Lower lobe of right lung (tissue), 2 donors: Measurements from ENCODE around the gene SLC25A47. TPM values are rescaled to one million over a fixed set of nuclear protein-coding genes. Genes with fewer than 3 reads are reported as not detected.

ENCODE experiments used
- ATAC-seq, 2 donors: fragments of 200-7000 bp; cut with Tn5 transposase; one replicate each; pipeline ENCODE4 v1.9.1; 2020 to 2022; ENCODE audit warnings: mild to moderate bottlenecking in 2 of 2, moderate library complexity in 2 of 2
- DNase-seq: peaks from one replicate; pipeline ENCODE4 v3.0.0-alpha.2; 2020
- H3K27ac ChIP-seq: fragments of 200-600 bp; one replicate; pipeline ENCODE4 v1.8.0; 2022
- H3K27me3 ChIP-seq: fragments of 200-600 bp; one replicate; pipeline ENCODE4 v1.8.0; 2022; ENCODE audit warnings: low read depth
- H3K36me3 ChIP-seq: fragments of 200-600 bp; one replicate; pipeline ENCODE4 v1.8.0; 2022; ENCODE audit warnings: mild to moderate bottlenecking
- H3K4me1 ChIP-seq: fragments of 200-600 bp; one replicate; pipeline ENCODE4 v1.8.0; 2022
- H3K4me3 ChIP-seq: fragments of 200-600 bp; one replicate; pipeline ENCODE4 v1.8.0; 2022; ENCODE audit warnings: mild to moderate bottlenecking
- H3K9me3 ChIP-seq: fragments of 200-600 bp; one replicate; pipeline ENCODE4 v1.8.0; 2022
- CTCF ChIP-seq: fragments of 200-600 bp; IDR thresholded peaks from one replicate; pipeline ENCODE4 v1.8.0; 2022; ENCODE audit warnings: antibody characterized with exemption, mild to moderate bottlenecking
- intact Hi-C: fragments of 100-400 bp; cut with DNase I; formaldehyde crosslinking; loops from one replicate; pipeline ENCODE4 v1.11.0; 2022
- total RNA-seq: library from RNA; stranded (reverse); fragmentation: NEBNext Ultra II Directional; extraction: Animal tissue kit (Norgen Biotek cat#: 25700); gene quantifications from one replicate; pipeline ENCODE4 v1.2.1, GENCODE V29; 2021
- donor health status: DM: no; HTN: yes; CAD: no; lungs with severe emphysema.

The SLC25A47 gene
- total RNA-seq, 1 donor from 2014 or later, result not detected

- H3K27me3 ChIP-seq, result no peaks in the 10 kb centered on the region
- TF ChIP-seq CTCF, result no peak
- no peak overlapping the region for H3K4me3 ChIP-seq
- intact Hi-C loops, result no loop called here
- no peak overlapping the region for H3K27ac ChIP-seq
- H3K4me1 ChIP-seq, result peaks cover 24% of the 10 kb centered on the region
- no peak for DNase-seq
- no peaks in the 10 kb centered on the region for H3K9me3 ChIP-seq
- no peak for ATAC-seq
- peaks cover 61% of the 10 kb centered on the region for H3K36me3 ChIP-seq
Measured at GRCh38 chr14:100370003-100370402, 46.9 kb downstream of the SLC25A47 start.

- Histone ChIP-seq H3K36me3 (peaks cover 45% of the 10 kb centered on the region), H3K9me3 (no peaks in the 10 kb centered on the region), H3K27me3 (no peaks in the 10 kb centered on the region), H3K27ac (peak overlapping the region; percentile 10), H3K4me1 (peaks cover 31% of the 10 kb centered on the region), H3K4me3 (peak overlapping the region; percentile 89)
- DNase-seq (no peak), ATAC-seq (no peak)
- intact Hi-C loops, result no loop called here
- no peak for TF ChIP-seq CTCF
Measured at GRCh38 chr14:100371773-100372172, 48.6 kb downstream of the SLC25A47 start.

DNA sequence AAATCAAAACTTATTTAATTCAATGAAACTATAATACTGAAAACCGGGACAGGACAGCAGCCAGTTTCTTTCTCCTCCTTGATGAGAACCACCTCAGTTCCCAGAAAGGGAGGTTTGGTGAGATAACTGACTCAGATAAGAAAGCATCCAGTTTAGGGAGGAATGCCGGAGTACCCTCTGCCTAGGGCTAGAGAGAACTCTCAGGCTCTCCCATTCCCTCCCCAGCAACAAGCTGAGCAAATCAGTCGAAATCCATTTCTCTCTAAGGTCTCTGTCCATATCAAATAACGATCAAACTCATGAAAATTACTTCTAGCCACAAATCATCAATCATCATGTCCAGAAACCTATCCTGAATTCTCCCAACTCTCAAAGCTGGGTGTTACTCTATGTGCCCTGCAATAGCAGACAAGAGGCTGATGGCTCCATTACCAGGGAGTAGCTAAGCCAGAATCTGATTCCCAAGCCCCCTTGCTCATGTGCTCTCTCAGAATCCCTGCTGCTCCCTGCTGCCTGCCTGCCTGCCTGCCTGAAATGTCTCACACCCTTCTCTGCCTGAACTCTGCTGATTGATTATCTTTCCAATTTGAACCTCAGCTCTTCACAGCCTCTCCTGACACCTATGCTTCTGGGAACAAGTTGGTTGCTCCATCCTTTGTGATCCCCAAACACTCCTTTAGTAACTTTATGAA, 49.4 kb downstream of the SLC25A47 start:
- intact Hi-C loops, result no loop called here
- no peak for DNase-seq

DNA sequence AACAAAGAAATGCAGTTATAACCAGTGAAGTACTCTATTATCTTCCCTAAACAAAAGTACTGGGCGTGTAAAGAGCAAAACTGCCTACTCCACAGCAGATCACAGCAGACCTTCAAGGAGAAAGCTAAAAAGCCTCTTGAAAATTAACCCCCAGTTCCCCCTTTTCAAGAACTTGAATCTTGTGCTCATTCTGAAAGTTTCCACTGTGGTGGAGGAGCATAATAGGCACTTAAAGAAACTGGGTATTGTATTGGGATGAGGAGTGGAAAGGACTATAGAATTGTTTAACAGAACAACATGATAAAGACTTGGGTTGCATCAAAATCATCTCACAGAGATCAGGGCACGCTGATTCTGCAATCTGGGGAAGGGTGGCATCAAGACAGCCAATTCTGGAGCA, 51.1 kb downstream of the SLC25A47 start:
- Histone ChIP-seq H3K4me1 (peaks cover 46% of the 10 kb centered on the region), H3K9me3 (no peaks in the 10 kb centered on the region), H3K36me3 (peaks cover 20% of the 10 kb centered on the region), H3K27me3 (no peaks in the 10 kb centered on the region), H3K27ac (peak overlapping the region; percentile 94), H3K4me3 (peak overlapping the region; percentile 89)
- no peak for DNase-seq
- ATAC-seq, result no peak
- intact Hi-C loops, result no loop called here
- no peak for TF ChIP-seq CTCF

More for the DNA sequence above, 49.4 kb downstream of the SLC25A47 start:
- H3K36me3 ChIP-seq, result peaks cover 37% of the 10 kb centered on the region
- H3K9me3 ChIP-seq, result no peaks in the 10 kb centered on the region
- ATAC-seq, result no peak
- H3K27me3 ChIP-seq, result no peaks in the 10 kb centered on the region
- TF ChIP-seq CTCF, result no peak
- peak overlapping the region; percentile 28 for H3K27ac ChIP-seq
- H3K4me1 ChIP-seq, result peaks cover 39% of the 10 kb centered on the region
- peak overlapping the region; percentile 89 for H3K4me3 ChIP-seq

GRCh38 chr14:100374876-100375265, 51.7 kb downstream of the SLC25A47 start:
- no peak for DNase-seq
- peaks cover 46% of the 10 kb centered on the region for H3K4me1 ChIP-seq
- no peaks in the 10 kb centered on the region for H3K27me3 ChIP-seq
- no peaks in the 10 kb centered on the region for H3K9me3 ChIP-seq
- intact Hi-C loops, result loop anchor here (5.0 kb wide), 1 partner anchor 108 kb away; no protein-coding TSS in a partner anchor
- peak overlapping the region; percentile 89 for H3K4me3 ChIP-seq
- peak overlapping the region; percentile 94 for H3K27ac ChIP-seq
- TF ChIP-seq CTCF, result no peak
- no peak for ATAC-seq
- peaks cover 15% of the 10 kb centered on the region for H3K36me3 ChIP-seq
